ENCODE results near the gene ADAM19. TPM values are rescaled to one million over a fixed set of nuclear protein-coding genes. Genes with fewer than 3 reads are reported as not detected.

The ADAM19 gene
- total and polyA plus RNA-seq, 2 donors (not counting 1 experiment from before 2014, with no cell fraction given) = 13.0 to 65.2 TPM

DNA sequence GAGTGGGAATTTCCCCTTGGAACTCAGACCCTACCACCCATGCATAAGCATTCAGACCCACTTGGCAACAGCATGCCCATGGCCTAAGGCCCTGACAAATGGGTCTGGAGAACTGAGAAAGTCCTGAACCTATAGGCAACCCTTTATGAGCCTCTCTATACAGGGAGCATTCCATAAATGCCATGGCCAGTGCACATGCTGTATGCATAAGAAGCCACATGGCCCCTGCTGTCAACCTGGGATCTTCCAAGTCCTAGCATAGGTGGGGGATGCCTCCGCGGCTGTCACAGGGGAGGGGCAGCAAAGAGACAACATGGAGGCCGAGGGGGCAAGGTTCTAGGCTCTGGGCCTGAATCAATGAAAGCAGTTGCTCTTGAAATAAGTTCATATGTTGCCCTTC lies 123.8 kb downstream of the ADAM19 start:
- Histone ChIP-seq H3K36me3 (ENCODE audit: control insufficient read depth, insufficient read depth, low read length) (no peaks in the 10 kb centered on the region), H3K27ac (ENCODE audit: insufficient read depth, low read length) (no peak overlapping the region), H3K9ac (ENCODE audit: insufficient read depth, low read length) (no peak overlapping the region), H3K9me3 (ENCODE audit: control insufficient read depth, insufficient read depth, low read depth, low read length) (no peaks in the 10 kb centered on the region), H3K4me1 (ENCODE audit: control insufficient read depth, extremely low read depth, insufficient read depth, low read length) (no peaks in the 10 kb centered on the region), H2AFZ (ENCODE audit: low read length) (no peak overlapping the region), H3K27me3 (ENCODE audit: control insufficient read depth, insufficient read depth, low read length) (peaks cover 2% of the 10 kb centered on the region), H4K20me1 (ENCODE audit: control insufficient read depth, extremely low read depth, insufficient read depth, low read length) (no peaks in the 10 kb centered on the region), H3K4me3 (replicated peaks in 1 of 4; ENCODE audit: control extremely low read depth in 1 of 4, insufficient read depth in 1 of 4, low read depth in 3 of 4, low read length in 4 of 4) (no peak overlapping the region), H3K4me2 (ENCODE audit: extremely low read depth, insufficient read depth, low read length) (no peak overlapping the region), H3K79me2 (ENCODE audit: control insufficient read depth, insufficient read depth, low read length) (no peaks in the 10 kb centered on the region)
- no peak for DNase-seq (ENCODE audit: low read depth in 2 of 2)
- TF ChIP-seq EZH2 (IDR thresholded peaks at IDR 0.05; ENCODE audit: low read length, missing control alignments) = no peak
- TF ChIP-seq, protein P1, sequence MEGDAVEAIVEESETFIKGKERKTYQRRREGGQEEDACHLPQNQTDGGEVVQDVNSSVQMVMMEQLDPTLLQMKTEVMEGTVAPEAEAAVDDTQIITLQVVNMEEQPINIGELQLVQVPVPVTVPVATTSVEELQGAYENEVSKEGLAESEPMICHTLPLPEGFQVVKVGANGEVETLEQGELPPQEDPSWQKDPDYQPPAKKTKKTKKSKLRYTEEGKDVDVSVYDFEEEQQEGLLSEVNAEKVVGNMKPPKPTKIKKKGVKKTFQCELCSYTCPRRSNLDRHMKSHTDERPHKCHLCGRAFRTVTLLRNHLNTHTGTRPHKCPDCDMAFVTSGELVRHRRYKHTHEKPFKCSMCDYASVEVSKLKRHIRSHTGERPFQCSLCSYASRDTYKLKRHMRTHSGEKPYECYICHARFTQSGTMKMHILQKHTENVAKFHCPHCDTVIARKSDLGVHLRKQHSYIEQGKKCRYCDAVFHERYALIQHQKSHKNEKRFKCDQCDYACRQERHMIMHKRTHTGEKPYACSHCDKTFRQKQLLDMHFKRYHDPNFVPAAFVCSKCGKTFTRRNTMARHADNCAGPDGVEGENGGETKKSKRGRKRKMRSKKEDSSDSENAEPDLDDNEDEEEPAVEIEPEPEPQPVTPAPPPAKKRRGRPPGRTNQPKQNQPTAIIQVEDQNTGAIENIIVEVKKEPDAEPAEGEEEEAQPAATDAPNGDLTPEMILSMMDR (conservative IDR thresholded peaks at IDR 0.05 in 1 of 2, IDR thresholded peaks at IDR 0.05 in 1 of 2; ENCODE audit: low read depth in 1 of 2, low read length in 2 of 2) = no peak

DNA sequence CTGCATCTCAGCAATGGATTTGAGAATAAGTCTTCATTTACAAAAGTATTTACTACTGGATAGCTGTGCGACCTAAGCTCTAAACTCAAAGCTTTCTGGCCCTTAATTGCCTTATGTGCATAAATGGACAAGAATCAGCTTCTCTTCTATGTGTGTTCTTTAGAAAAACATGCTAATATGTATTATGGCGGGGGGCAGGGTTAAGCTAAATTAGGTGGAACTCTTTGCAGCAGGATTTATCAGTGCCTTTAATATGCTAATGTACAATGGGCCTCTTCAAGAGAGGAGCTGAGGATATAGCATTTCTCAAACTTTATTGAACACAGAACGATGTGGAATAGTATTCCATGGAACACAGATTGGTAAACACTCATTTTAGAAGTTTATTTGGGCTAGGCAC lies 125.6 kb downstream of the ADAM19 start:
- Histone ChIP-seq H3K27ac (ENCODE audit: insufficient read depth, low read length) (no peak overlapping the region), H3K9ac (ENCODE audit: insufficient read depth, low read length) (no peak overlapping the region), H3K9me3 (ENCODE audit: control insufficient read depth, insufficient read depth, low read depth, low read length) (no peaks in the 10 kb centered on the region), H3K27me3 (ENCODE audit: control insufficient read depth, insufficient read depth, low read length) (peaks cover 2% of the 10 kb centered on the region), H3K4me3 (replicated peaks in 1 of 4; ENCODE audit: control extremely low read depth in 1 of 4, insufficient read depth in 1 of 4, low read depth in 3 of 4, low read length in 4 of 4) (no peak overlapping the region), H4K20me1 (ENCODE audit: control insufficient read depth, extremely low read depth, insufficient read depth, low read length) (no peaks in the 10 kb centered on the region), H3K36me3 (ENCODE audit: control insufficient read depth, insufficient read depth, low read length) (no peaks in the 10 kb centered on the region), H3K4me2 (ENCODE audit: extremely low read depth, insufficient read depth, low read length) (no peak overlapping the region), H3K4me1 (ENCODE audit: control insufficient read depth, extremely low read depth, insufficient read depth, low read length) (no peaks in the 10 kb centered on the region), H2AFZ (ENCODE audit: low read length) (no peak overlapping the region), H3K79me2 (ENCODE audit: control insufficient read depth, insufficient read depth, low read length) (no peaks in the 10 kb centered on the region)
- no peak for DNase-seq (ENCODE audit: low read depth in 2 of 2)
- TF ChIP-seq, protein P1 (conservative IDR thresholded peaks at IDR 0.05 in 1 of 2, IDR thresholded peaks at IDR 0.05 in 1 of 2; ENCODE audit: low read depth in 1 of 2, low read length in 2 of 2) = no peak
- no peak for TF ChIP-seq EZH2 (IDR thresholded peaks at IDR 0.05; ENCODE audit: low read length, missing control alignments)

DNA sequence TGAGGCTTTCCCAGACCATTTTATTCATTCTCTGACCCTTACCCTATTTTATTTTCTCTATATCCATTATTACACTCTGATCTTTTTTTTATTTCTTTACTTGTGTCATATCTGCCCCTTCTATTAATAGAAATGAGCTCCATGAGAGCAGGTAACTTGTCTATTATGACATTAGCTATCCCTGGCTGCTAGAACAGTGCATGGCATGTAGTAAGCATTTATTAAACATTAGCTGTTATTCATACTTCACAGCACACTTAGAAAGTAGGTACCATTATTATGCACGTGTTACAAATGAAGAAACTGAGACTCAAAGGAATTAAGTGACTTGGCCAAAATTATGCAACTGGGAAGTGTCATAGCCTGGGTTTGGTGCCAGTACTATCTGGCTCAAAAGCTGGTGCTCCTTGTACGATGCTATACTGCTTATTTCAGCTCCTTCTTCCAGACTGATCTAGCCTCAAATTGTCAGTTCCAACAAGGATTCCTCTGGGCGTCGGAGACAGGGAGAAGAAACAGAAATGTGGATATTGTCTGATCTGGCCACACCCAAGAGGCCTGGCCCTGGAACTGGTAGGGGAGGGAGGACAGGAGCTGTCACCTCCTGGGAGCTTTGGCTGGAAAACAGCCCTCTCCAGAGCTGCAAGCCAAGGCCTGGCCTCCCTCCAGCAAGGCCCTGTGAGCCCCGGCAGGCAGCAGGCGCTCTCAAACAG lies 126.4 kb downstream of the ADAM19 start:
- no peaks in the 10 kb centered on the region for H3K79me2 ChIP-seq (ENCODE audit: control insufficient read depth, insufficient read depth, low read length)
- H3K36me3 ChIP-seq (ENCODE audit: control insufficient read depth, insufficient read depth, low read length) = no peaks in the 10 kb centered on the region
- H2AFZ ChIP-seq (ENCODE audit: low read length) = no peak overlapping the region
- H3K4me3 ChIP-seq (replicated peaks in 1 of 4; ENCODE audit: control extremely low read depth in 1 of 4, insufficient read depth in 1 of 4, low read depth in 3 of 4, low read length in 4 of 4) = no peak overlapping the region
- DNase-seq (ENCODE audit: low read depth in 2 of 2) = peak in 1 of 2 donors; percentile 10
- no peaks in the 10 kb centered on the region for H3K9me3 ChIP-seq (ENCODE audit: control insufficient read depth, insufficient read depth, low read depth, low read length)
- TF ChIP-seq, protein P1 (conservative IDR thresholded peaks at IDR 0.05 in 1 of 2, IDR thresholded peaks at IDR 0.05 in 1 of 2; ENCODE audit: low read depth in 1 of 2, low read length in 2 of 2) = no peak
- no peak for TF ChIP-seq EZH2 (IDR thresholded peaks at IDR 0.05; ENCODE audit: low read length, missing control alignments)
- no peaks in the 10 kb centered on the region for H3K27me3 ChIP-seq (ENCODE audit: control insufficient read depth, insufficient read depth, low read length)
- H3K9ac ChIP-seq (ENCODE audit: insufficient read depth, low read length) = no peak overlapping the region
- no peak overlapping the region for H3K27ac ChIP-seq (ENCODE audit: insufficient read depth, low read length)
- no peaks in the 10 kb centered on the region for H3K4me1 ChIP-seq (ENCODE audit: control insufficient read depth, extremely low read depth, insufficient read depth, low read length)
- no peak overlapping the region for H3K4me2 ChIP-seq (ENCODE audit: extremely low read depth, insufficient read depth, low read length)
- H4K20me1 ChIP-seq (ENCODE audit: control insufficient read depth, extremely low read depth, insufficient read depth, low read length) = no peaks in the 10 kb centered on the region
